HG03060 (cell line): ENCODE results near the gene RABGAP1L.
"Not testable (repeated sequence)": the region's sequence is repeated elsewhere in the genome, so short reads cannot be mapped to it uniquely, and the experiment has no call there.

Experiments
- ATAC-seq: cut with Tn5 transposase; IDR thresholded peaks from one replicate; pipeline ENCODE4 v1.9.1; 2021; ENCODE audit warnings: low read depth, moderate number of reproducible peaks; ENCODE audit not compliant: unreplicated experiment

The RABGAP1L gene

GRCh38 chr1:174159252-174160108 lies at the start of gene RABGAP1L:
Gene RABGAP1L, plus strand, starts transcription at chr1:174159520.
- ATAC-seq, result peak; percentile 13

DNA sequence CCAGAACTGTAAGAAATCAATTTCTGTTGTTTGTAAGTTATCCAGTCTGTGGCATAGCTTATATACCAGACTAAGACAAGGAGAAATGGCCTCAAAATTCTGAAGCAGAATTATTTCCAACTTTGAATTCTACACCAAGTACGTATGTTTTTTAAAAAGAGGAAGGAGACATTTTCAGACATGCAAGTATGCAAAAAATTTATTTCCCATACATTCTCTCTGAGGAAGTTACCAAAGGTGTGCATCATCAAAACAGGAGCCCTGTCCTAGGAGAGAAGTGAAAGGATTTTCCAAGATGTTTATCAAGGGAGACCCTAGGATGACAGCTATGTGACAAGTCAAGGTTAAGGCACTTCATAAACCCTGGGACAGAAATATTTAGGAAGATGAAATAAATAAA lies 49.3 kb upstream of the RABGAP1L start:
- no peak for ATAC-seq

- ATAC-seq, result no peak
Measured at GRCh38 chr1:174112489-174113162, 46.7 kb upstream of the RABGAP1L start.

- no peak for ATAC-seq
Measured at GRCh38 chr1:174114106-174114505, 45.2 kb upstream of the RABGAP1L start.

- ATAC-seq, result no peak
Measured at GRCh38 chr1:174114788-174115448, 44.4 kb upstream of the RABGAP1L start.

- no peak for ATAC-seq
Measured at GRCh38 chr1:174116042-174116441, 43.3 kb upstream of the RABGAP1L start.

- ATAC-seq, result no peak
Measured at GRCh38 chr1:174118751-174119150, 40.6 kb upstream of the RABGAP1L start.

- ATAC-seq, result not testable (repeated sequence)
Measured at GRCh38 chr1:174122318-174122717, 37.0 kb upstream of the RABGAP1L start.

GRCh38 chr1:174123843-174124242 lies 35.5 kb upstream of the RABGAP1L start:
- no peak for ATAC-seq

- not testable (repeated sequence) for ATAC-seq
Measured at GRCh38 chr1:174127176-174127575, 32.1 kb upstream of the RABGAP1L start.

- ATAC-seq, result no peak
Measured at GRCh38 chr1:174131032-174131638, 28.2 kb upstream of the RABGAP1L start.

DNA sequence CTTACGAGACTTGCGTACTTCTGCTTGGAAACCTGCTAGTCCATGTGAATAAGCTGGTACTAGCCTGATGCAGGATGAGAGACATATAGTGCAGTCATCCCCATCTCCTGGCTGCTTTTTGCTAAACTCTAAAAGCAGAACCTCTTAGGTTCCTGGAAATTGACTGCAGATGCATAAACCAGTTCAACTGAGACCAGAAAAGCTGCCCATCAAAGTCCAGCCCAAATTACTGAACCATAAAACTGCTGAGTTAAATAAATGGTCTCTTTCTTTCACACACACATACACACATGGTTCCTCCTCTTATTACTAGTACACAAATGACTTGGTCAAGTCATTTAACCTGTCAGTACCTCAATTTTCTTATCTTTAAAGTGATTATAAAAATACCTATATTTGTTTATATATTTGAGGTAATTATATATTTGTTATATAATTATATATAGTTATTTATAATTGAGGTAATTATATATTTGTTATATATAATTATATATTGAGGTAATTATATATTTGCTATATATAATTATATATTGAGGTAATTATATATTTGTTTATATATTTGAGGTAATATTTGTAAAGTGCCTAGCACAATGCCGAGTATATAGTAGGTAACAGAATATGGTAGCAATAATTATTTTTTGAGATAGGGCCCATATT lies 25.2 kb upstream of the RABGAP1L start:
- ATAC-seq, result peak; percentile 59

DNA sequence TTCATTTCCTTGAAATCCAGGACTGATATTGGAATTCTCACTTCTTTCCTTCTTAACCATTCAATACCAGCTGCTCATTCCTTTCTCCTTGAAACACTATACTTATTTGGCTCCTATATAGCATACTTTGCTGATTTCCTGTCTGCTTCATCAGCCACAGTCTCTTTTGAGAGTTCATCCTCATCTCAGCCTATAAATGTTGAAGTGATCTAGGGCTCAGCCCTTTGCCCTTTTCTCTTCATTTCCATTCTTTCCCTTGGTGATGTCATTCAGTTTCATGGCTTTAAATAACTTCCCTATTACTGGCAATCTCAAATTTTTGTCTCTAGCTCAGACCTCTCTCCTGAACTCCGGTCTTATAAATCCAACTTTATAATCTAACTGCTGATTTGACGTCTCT lies 24.1 kb upstream of the RABGAP1L start:
- no peak for ATAC-seq

GRCh38 chr1:174136714-174137113 lies 22.6 kb upstream of the RABGAP1L start:
- ATAC-seq, result no peak

- ATAC-seq, result no peak
Measured at GRCh38 chr1:174142836-174143235, 16.5 kb upstream of the RABGAP1L start.

DNA sequence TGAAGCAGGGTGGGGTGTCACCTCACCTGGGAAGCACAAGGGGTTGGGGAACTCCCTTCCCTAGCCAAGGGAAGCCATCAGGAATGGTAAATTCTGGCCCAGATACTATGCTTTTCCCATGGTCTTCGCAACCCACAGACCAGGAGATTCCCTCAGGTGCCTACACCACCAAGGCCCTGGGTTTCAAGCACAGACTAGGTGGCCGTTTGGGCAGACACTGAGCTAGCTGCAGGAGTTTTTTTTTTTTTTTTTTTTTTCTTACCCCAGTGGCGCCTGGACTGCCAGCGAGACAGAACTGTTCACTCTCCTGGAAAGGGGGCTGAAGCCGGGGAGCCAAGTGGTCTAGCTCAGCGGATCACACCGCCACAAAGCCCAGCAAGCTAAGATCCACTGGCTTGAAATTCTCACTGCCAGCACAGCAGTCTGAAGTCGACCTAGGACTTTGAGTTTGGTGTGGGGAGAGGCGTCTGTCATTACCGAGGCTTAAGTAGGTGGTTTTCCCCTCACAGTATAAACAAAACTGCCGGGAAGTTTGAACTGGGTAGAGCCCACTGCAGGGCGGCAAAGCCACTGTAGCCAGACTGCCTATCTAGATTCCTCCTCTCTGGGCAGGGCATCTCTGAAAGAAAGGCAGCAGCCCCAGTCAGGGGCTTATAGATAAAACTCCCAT lies 15.5 kb upstream of the RABGAP1L start:
- ATAC-seq, result not testable (repeated sequence)

GRCh38 chr1:174144397-174144783 lies 14.9 kb upstream of the RABGAP1L start:
- not testable (repeated sequence) for ATAC-seq

GRCh38 chr1:174149216-174149615 lies 10.1 kb upstream of the RABGAP1L start:
- no peak for ATAC-seq

DNA sequence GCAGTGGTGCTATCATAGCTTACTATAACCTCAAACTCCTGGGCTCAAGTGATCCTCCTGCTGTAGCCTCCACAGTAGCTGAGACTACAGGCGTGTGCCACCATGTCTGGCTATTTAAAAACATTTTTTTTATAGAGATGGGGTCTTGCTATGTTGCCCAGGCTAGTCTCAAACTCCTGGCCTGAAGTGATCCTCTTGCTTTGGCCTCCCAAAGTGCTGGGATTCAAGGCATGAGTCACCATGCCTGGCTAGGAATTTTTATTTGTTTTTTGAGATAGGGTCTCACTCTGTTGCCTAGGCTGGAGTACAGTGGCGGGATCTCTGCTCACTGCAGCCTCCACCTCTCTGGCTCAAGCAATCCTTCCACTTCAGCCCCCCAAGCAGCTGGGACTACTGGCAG lies 8.8 kb upstream of the RABGAP1L start:
- ATAC-seq, result no peak

- no peak for ATAC-seq
Measured at GRCh38 chr1:174152427-174152826, 6.9 kb upstream of the RABGAP1L start.
